HG02885 (cell line): Measurements from ENCODE around the gene MAGI1.
"Not testable (repeated sequence)": the region's sequence is repeated elsewhere in the genome, so short reads cannot be mapped to it uniquely, and the experiment has no call there.

ENCODE experiments used
- ATAC-seq: cut with Tn5 transposase; IDR thresholded peaks from one replicate; pipeline ENCODE4 v1.9.1; 2021; ENCODE audit warnings: mild to moderate bottlenecking; ENCODE audit not compliant: unreplicated experiment, poor library complexity

The MAGI1 gene

GRCh38 chr3:65617209-65617608, 421.5 kb downstream of the MAGI1 start:
- ATAC-seq: no peak

DNA sequence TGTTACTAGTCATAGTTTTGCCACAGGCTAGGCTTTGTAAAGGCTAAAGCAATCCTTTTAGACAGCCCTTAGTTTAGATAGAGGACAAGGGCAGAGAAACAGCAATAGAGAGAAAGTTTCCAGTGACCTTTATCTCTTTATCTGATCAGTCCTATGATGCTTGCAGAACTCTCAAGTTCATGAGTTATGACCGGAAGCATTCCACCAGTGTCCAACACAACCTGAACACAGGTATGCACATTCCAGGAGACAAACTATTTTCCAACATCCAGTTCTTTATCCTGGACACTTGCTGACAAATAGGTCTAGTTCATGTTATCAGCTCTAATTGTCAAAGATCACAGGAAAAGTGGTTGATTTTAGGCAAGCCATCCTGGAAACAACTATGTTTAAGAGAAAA, 422.2 kb downstream of the MAGI1 start:
- no peak for ATAC-seq

- ATAC-seq: no peak
Measured at GRCh38 chr3:65615329-65615728, 423.4 kb downstream of the MAGI1 start.

DNA sequence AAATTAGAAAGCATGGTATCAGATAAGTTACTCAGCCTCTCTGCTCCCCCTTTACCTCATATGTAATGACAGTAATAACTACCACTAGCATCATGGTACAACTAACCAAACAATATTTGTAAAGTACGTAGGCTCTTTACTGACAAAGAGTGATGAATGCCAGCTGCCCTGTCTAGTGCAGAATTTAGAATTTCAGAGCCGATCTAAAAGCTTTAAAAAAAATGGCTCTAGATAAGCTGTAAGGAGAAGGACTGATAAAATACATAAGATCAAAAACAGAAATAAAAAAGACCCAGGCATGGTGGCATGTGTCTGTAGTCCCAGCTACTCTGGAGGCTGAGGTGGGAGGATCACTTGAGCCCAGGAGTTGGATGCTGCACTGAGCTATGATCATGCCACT, 424.1 kb downstream of the MAGI1 start:
- no peak for ATAC-seq

DNA sequence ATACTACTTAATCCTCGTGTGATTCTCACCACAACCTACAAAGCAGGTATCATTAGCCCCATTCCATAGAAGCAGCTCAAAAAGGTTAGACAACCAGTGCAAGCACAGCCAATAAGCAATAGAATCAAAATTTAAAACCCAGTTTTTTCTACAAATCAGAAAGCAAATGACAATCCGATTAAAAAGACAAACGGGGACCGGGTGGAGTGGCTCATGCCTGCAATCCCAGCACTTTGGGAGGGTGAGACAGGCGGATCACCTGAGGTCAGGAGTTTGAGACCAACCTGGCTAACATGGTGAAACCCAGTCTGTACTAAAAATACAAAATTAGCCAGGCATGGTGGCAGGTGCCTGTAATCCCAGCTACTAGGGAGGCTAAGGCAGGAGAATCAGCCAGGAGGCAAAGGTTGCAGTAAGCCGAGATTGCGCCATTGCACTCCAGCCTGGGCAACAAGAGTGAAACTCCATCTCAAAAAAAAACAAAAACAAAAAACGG, 430.7 kb downstream of the MAGI1 start:
- not testable (repeated sequence) for ATAC-seq

DNA sequence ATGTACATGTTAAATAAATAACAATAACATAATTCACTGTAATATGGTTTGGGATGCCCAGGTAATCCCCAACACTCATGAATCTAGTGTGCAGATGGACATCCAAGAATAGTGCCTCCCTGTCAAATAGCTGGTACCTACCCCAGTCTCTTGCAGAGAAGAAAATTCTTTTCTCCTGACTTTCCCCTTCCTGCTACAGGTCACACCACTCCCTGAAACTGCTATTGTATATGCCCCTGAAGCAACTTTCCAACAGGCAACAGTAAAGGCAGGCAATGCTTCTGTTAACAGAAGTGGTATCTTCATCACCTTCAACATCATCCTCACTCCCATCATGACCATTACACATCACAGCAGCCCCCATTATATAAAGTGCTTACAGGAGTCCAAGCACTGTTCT, 431.6 kb downstream of the MAGI1 start:
- ATAC-seq: no peak

- no peak for ATAC-seq
Measured at GRCh38 chr3:65605876-65606432, 432.8 kb downstream of the MAGI1 start.

GRCh38 chr3:65604863-65605526, 433.7 kb downstream of the MAGI1 start:
- no peak for ATAC-seq

DNA sequence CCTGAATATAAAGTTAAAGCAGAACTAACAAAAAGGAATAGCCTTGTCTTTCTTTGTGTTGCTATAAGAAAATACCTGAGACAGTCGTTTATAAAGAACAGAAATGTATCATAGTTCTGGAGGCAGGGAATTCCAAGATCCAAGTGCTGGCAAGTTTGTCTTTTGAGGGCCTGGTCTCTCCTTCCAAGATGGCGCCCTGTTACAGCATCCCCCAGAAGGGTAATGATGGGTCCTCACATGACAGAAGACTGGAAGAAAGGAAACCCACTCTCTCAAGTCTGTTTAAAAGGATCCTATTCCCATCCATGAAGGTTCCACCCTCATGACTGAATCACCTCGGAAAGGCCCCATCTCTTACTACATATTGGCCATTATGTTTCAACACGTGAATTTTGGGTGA, 435.1 kb downstream of the MAGI1 start:
- no peak for ATAC-seq

GRCh38 chr3:65600888-65601287, 437.8 kb downstream of the MAGI1 start:
- ATAC-seq: no peak

DNA sequence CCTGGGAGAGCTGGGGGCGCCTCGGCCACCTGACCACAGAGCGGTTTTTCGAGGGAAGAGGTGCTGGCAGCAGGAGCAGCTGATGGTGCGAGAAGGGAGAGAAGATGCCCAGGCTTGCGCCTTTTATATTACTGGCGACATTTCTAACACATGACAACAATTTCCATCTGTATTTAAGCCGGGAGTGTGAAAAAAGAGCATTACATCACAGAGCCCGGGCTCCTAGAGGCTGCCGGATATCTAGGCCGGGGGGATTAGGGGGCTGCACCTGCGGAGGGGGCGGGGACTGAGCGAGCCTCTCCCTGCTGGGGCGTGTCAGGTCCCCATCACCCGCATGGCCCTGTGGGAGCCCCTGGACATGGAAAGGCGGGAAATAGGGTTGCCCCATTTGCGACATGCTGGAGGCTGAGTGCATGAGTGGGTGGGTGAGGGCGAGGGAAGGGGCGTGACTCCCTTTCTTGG, 440.7 kb downstream of the MAGI1 start:
- no peak for ATAC-seq

DNA sequence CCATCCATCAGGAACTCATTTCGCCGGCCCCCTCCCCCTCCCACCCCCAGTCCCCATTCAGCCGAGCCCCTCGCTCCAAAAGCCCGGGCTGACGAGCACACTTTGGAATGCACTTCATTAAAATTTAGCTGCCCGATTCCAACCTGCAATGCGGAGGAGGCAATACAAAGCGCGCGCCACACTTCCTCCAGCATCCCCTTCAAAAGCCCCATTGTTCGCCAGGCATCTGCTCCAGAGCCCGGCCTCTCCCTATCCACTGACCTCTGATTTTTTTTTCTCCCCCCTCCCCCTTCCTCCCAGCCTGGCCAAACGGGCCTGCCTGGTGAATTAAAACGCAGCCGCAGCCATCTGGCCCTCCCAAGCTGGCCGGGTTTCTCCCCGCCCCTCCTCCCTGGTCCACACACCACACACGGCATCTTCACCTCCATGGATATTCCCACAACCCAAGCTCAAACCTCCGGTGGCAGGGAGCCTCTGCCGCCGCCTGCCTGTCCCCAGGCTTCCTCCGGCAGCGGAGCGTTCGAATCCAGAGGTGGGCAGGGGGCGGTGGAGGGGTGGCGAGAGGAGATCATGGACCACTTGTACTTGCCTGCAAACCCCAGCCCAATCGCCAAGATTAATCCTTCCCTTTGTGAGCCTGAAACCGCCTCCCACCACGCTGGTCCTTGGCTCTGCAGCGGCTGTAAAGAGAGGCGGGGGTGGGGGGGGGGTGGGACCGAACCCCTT, 441.3 kb downstream of the MAGI1 start:
- no peak for ATAC-seq

DNA sequence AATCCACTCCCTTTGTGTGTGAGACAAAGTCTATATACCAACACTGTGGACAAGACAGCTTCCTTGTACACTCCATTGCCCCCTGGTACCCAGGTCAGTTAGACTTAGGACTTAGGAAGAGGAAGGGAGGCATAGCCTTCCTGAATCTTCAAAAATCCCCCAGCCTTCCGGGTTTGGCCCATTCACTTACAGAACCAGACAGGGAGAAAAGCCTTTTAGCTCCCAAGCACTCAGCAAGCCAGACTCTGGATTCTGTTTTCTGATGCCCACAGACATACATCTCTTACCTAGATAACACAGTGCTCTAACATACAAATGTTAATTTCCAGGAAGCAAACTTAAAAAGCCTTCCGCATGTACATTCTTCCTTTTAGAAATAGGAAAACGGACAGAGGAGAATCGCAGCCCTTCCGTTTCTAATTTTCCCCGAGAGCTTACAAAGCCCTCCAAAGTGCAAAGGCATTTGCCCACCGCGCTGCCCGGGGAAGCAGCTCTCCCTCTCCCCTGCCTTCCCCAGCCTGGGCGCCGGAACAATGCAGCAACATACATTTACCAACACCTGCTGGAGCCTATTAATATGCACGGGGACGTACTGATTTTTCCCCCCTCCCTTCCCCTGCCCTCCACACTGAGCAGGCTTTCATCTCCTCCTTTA, 442.0 kb downstream of the MAGI1 start:
- ATAC-seq: no peak

DNA sequence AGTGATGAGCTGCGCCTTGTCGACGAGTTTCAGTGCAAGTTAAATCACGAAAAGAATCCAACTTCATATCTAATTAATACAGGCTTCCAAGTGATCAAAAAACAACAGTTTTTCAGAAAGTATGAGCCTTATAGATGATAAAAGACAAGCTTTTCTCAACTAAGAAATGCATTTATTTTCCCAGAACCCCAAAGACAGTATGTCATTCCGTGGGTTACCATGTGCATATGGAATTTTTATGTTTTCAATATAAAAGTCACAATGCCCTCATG, 442.8 kb downstream of the MAGI1 start:
- ATAC-seq: no peak

GRCh38 chr3:65595222-65596028, 443.3 kb downstream of the MAGI1 start:
- no peak for ATAC-seq

DNA sequence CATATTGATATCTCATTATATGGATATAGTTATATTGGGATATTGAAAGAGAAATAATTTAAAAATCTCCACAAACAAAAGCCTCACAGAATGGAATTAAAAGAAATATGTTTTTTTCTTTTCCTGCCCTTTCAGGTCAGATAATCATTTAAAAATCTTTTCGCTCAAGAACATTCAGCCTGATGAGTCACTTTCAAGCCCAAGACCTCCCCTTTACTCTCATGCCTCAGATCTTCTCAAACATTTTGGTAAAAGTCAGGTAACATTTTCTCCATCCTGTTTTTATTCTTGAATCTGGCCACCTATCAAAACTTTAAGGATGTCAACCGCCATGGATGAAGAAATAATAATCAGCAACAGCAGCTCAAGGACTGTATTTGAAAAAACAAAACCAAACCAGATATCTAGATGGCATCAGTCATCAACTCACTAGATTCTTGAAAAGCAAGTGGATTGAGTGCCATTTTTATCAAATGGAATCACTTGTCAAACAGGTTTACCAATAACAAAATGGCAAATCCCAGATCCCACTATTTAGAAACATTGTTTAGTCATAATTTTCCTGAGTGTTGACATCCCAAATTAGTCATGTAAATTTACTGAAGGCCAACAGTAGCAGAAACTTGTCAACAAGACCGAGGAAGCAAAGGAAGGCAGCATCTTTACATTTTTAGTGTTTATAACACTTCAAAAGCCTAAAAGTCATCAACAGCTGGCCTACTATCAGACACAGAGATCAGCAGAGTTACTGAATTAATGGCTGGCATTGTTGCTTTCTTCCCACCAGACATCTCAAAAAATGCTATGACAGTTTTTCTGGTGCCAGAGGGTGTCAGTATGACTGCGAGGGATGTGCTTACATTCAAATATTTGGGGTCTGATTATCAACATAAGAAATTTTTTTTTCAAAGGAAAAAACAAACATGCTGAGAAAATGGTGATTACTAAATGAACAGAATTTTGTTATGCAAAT, 444.7 kb downstream of the MAGI1 start:
- no peak for ATAC-seq

DNA sequence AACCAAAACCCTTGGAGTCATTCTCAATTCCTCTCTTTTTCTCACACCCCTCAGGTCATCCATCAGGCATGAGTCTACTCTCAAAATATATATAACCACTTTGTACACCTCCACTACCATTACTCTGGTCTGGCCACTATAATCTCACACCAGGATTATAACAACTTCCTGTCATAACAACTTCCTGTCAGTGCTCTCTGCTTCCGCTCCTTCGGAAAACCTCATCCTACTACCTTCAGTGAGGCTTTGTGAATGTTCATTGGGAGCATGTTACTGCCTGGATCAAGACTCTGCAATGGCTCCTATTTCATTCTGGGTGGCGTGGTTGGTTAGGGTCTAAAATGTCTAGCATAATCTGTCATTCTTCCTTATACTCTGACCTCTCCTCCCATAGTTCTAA, 447.4 kb downstream of the MAGI1 start:
- no peak for ATAC-seq

DNA sequence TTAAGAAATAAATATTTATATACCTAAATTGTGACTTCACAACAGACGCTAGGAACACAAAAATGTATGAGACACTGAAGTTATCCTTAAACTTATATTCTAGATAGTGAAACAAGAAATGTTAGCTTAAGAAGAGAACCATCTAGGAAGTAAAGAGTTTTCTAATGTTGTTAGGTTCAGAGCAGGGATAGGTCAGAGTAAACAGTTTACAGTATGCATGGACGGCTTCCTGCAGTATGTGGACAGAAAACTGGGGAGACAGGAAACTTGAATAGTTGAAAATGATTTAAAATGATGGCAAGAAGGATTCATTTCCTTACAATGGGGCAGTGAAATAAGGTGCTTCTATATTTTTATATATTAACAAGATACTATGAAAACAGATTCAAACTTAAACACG, 449.8 kb downstream of the MAGI1 start:
- ATAC-seq: no peak

DNA sequence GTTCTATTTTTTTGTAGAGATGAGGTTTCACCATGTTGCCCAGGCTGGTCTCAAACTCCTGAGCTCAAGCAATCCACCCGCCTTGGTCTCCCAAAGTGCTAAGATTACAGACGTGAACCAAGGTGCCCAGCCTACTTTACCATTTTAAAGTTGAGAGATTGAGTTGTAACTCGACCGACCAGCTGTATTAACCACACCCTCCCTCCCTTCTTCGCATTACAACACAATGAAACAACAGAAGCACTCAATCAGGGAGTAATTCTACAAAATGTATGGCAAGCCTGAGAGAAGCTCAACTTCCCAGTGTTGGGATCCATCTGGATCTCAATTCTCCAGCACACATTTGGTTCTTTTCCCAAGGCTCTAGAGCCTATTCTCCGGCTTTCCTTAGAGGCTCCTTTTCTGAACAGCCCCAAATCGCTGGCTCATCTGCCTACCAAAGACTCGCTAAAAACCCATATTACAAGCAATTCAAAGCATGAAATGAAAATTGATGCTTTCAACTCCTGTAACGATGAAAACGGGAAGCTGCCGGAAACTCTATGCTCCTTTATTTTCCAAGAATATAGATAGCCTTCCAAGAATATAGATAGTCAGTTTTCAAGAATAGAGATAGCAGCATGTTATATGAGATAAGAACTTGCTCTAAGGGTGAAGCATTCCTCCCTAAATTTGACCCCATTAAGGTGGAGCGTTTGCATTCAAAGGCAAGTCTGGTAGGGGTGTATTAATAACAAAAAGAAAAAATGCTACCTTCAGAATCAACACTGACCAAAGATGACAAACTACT, 450.9 kb downstream of the MAGI1 start:
- no peak for ATAC-seq
